Mucosa of rectum (tissue), 2 donors: ENCODE measurements around the gene SSTR5.

Source experiments
- H3K27ac ChIP-seq, 2 donors: one replicate each; pipeline ENCODE4 v1.7.0; 2013; ENCODE audit warnings: inconsistent platforms in 2 of 2, low read depth in 2 of 2, low read length in 2 of 2
- H3K27me3 ChIP-seq, 2 donors: one replicate each; pipeline ENCODE4 v1.7.0; 2013; ENCODE audit warnings: low read length in 2 of 2; ENCODE audit not compliant: control insufficient read depth in 2 of 2, insufficient read depth in 2 of 2
- H3K36me3 ChIP-seq, 2 donors: one replicate each; pipeline ENCODE4 v1.7.0; 2013; ENCODE audit warnings: low read length in 2 of 2; ENCODE audit not compliant: control insufficient read depth in 2 of 2, insufficient read depth in 2 of 2
- H3K4me1 ChIP-seq, 2 donors: one replicate each; pipeline ENCODE4 v1.7.0; 2013; ENCODE audit warnings: low read length in 2 of 2, mild to moderate bottlenecking in 1 of 2; ENCODE audit not compliant: control insufficient read depth in 2 of 2, insufficient read depth in 2 of 2
- H3K4me3 ChIP-seq, 2 donors: one replicate each; pipeline ENCODE4 v1.7.0; 2013; ENCODE audit warnings: low read length in 2 of 2
- H3K9ac ChIP-seq, 2 donors: one replicate each; pipeline ENCODE4 v1.7.0; 2013; ENCODE audit warnings: low read length in 2 of 2, low read depth in 1 of 2, mild to moderate bottlenecking in 1 of 2
- H3K9me3 ChIP-seq, 2 donors: one replicate each; pipeline ENCODE4 v1.7.0; 2013; ENCODE audit warnings: low read length in 2 of 2; ENCODE audit not compliant: control insufficient read depth in 2 of 2
- donor health status: healthy.
- donor health status: Normal muscosa, but diverticular disease.

SSTR5 gene

GRCh38 chr16:1101573-1102332 is 29.2 kb downstream of the SSTR5 start:
- Histone ChIP-seq H3K27me3 (peaks cover 8 to 21% of the 10 kb centered on the region in 2 donors), H3K9me3 (no peaks in the 10 kb centered on the region)

GRCh38 chr16:1102333-1102700 is 29.8 kb downstream of the SSTR5 start:
- no peak overlapping the region for H3K27ac ChIP-seq
- H3K27me3 ChIP-seq, result peaks cover 8 to 18% of the 10 kb centered on the region in 2 donors
- no peaks in the 10 kb centered on the region for H3K9me3 ChIP-seq
- H3K4me1 ChIP-seq, result peaks cover 5 to 10% of the 10 kb centered on the region in 2 donors
- H3K4me3 ChIP-seq, result no peak overlapping the region
- no peaks in the 10 kb centered on the region for H3K36me3 ChIP-seq
- H3K9ac ChIP-seq, result no peak overlapping the region

More at GRCh38 chr16:1101573-1102332, 29.2 kb downstream of the SSTR5 start:
- Histone ChIP-seq H3K9ac (no peak overlapping the region), H3K4me3 (no peak overlapping the region), H3K27ac (no peak overlapping the region), H3K4me1 (peaks cover 5 to 10% of the 10 kb centered on the region in 2 donors), H3K36me3 (no peaks in the 10 kb centered on the region)

- no peaks in the 10 kb centered on the region for H3K36me3 ChIP-seq
- no peak overlapping the region for H3K4me3 ChIP-seq
- H3K27me3 ChIP-seq, result peaks cover 4 to 20% of the 10 kb centered on the region in 2 donors
- H3K9me3 ChIP-seq, result no peaks in the 10 kb centered on the region
- H3K4me1 ChIP-seq, result peaks cover 5 to 10% of the 10 kb centered on the region in 2 donors
- H3K27ac ChIP-seq, result no peak overlapping the region
- no peak overlapping the region for H3K9ac ChIP-seq
Measured at GRCh38 chr16:1102921-1103635, 30.5 kb downstream of the SSTR5 start.

- Histone ChIP-seq H3K27me3 (peaks cover 5 to 25% of the 10 kb centered on the region in 2 donors), H3K9me3 (no peaks in the 10 kb centered on the region), H3K36me3 (no peaks in the 10 kb centered on the region), H3K4me3 (no peak overlapping the region), H3K27ac (no peak overlapping the region), H3K9ac (no peak overlapping the region), H3K4me1 (peaks cover 5 to 10% of the 10 kb centered on the region in 2 donors)
Measured at GRCh38 chr16:1103636-1103980, 31.1 kb downstream of the SSTR5 start.

GRCh38 chr16:1105888-1106620 is 33.5 kb downstream of the SSTR5 start:
- Histone ChIP-seq H3K27ac (no peak overlapping the region), H3K9ac (no peak overlapping the region), H3K9me3 (no peaks in the 10 kb centered on the region), H3K4me3 (no peak overlapping the region), H3K27me3 (peaks cover 10 to 28% of the 10 kb centered on the region in 2 donors), H3K36me3 (no peaks in the 10 kb centered on the region), H3K4me1 (peaks cover 0 to 3% of the 10 kb centered on the region in 2 donors)

- Histone ChIP-seq H3K27me3 (peaks cover 10 to 26% of the 10 kb centered on the region in 2 donors), H3K4me3 (no peak overlapping the region), H3K36me3 (no peaks in the 10 kb centered on the region)
Measured at GRCh38 chr16:1106659-1107058, 34.1 kb downstream of the SSTR5 start.

GRCh38 chr16:1107141-1107540 is 34.6 kb downstream of the SSTR5 start:
- peaks cover 0 to 3% of the 10 kb centered on the region in 2 donors for H3K4me1 ChIP-seq
- no peak overlapping the region for H3K9ac ChIP-seq
- peaks cover 12 to 26% of the 10 kb centered on the region in 2 donors for H3K27me3 ChIP-seq
- no peaks in the 10 kb centered on the region for H3K36me3 ChIP-seq
- H3K27ac ChIP-seq, result no peak overlapping the region
- no peaks in the 10 kb centered on the region for H3K9me3 ChIP-seq
- H3K4me3 ChIP-seq, result no peak overlapping the region

More at GRCh38 chr16:1106659-1107058, 34.1 kb downstream of the SSTR5 start:
- no peak overlapping the region for H3K27ac ChIP-seq
- no peaks in the 10 kb centered on the region for H3K9me3 ChIP-seq
- H3K9ac ChIP-seq, result no peak overlapping the region
- H3K4me1 ChIP-seq, result peaks cover 0 to 3% of the 10 kb centered on the region in 2 donors

- H3K9me3 ChIP-seq, result no peaks in the 10 kb centered on the region
- H3K9ac ChIP-seq, result no peak overlapping the region
- H3K4me1 ChIP-seq, result peaks cover 0 to 3% of the 10 kb centered on the region in 2 donors
- H3K4me3 ChIP-seq, result no peak overlapping the region
- H3K27ac ChIP-seq, result no peak overlapping the region
- H3K27me3 ChIP-seq, result peaks cover 12 to 26% of the 10 kb centered on the region in 2 donors
- no peaks in the 10 kb centered on the region for H3K36me3 ChIP-seq
Measured at GRCh38 chr16:1107731-1108130, 35.2 kb downstream of the SSTR5 start.

GRCh38 chr16:1108299-1109252 is 36.0 kb downstream of the SSTR5 start:
- H3K27me3 ChIP-seq, result peaks cover 8 to 26% of the 10 kb centered on the region in 2 donors
- H3K4me1 ChIP-seq, result peaks cover 0 to 3% of the 10 kb centered on the region in 2 donors
- no peak overlapping the region for H3K27ac ChIP-seq
- H3K9ac ChIP-seq, result no peak overlapping the region
- H3K9me3 ChIP-seq, result no peaks in the 10 kb centered on the region
- no peaks in the 10 kb centered on the region for H3K36me3 ChIP-seq
- H3K4me3 ChIP-seq, result no peak overlapping the region
